DND-41 (cell line): ENCODE data around the gene CYBA.

Source experiments
- EZH2 ChIP-seq: IDR thresholded peaks from 3 replicates; pipeline ENCODE4 v1.6.1; 2012; ENCODE audit warnings: borderline replicate concordance, low read depth, mild to moderate bottlenecking, moderate library complexity, low read length, inconsistent platforms; ENCODE audit not compliant: severe bottlenecking
- TF ChIP-seq, protein P1 (sequence below): IDR thresholded peaks from 2 replicates; pipeline ENCODE4 v1.5.1; 2012; ENCODE audit warnings: borderline replicate concordance, low read length, moderate library complexity, mild to moderate bottlenecking; ENCODE audit not compliant: poor library complexity, severe bottlenecking; ENCODE audit errors: extremely low read depth

DNA sequence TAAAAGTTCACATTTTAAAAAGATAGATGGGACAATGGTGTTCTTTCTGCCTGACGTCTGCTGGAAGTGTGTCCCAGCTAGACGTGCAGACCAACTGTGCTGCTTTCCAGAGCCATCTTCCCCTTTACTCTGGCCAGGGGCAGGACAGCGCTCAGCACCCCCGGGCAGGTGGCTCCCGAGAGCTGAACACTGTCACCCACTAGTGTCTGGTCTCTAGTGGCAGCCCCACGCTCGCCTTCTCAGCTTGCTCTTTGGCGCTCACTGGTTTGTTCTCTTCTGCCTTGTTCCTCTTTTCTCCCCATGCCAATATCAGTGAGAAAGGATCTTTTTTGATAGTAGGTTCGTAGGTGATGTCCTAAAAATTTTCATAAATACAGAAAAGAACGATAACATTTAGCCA is 54.9 kb downstream of the CYBA start:
- TF ChIP-seq, protein P1, sequence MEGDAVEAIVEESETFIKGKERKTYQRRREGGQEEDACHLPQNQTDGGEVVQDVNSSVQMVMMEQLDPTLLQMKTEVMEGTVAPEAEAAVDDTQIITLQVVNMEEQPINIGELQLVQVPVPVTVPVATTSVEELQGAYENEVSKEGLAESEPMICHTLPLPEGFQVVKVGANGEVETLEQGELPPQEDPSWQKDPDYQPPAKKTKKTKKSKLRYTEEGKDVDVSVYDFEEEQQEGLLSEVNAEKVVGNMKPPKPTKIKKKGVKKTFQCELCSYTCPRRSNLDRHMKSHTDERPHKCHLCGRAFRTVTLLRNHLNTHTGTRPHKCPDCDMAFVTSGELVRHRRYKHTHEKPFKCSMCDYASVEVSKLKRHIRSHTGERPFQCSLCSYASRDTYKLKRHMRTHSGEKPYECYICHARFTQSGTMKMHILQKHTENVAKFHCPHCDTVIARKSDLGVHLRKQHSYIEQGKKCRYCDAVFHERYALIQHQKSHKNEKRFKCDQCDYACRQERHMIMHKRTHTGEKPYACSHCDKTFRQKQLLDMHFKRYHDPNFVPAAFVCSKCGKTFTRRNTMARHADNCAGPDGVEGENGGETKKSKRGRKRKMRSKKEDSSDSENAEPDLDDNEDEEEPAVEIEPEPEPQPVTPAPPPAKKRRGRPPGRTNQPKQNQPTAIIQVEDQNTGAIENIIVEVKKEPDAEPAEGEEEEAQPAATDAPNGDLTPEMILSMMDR = no peak
- no peak for TF ChIP-seq EZH2
